GM12874 (cell line): Measurements from ENCODE around the gene KANSL1.

Source experiments
- TF ChIP-seq, protein P1 (sequence below): IDR thresholded peaks from 2 replicates; pipeline ENCODE4 v1.5.1; 2011; ENCODE audit warnings: low read depth, mild to moderate bottlenecking, control low read depth, low read length, moderate library complexity; ENCODE audit not compliant: insufficient read depth

The KANSL1 gene

DNA sequence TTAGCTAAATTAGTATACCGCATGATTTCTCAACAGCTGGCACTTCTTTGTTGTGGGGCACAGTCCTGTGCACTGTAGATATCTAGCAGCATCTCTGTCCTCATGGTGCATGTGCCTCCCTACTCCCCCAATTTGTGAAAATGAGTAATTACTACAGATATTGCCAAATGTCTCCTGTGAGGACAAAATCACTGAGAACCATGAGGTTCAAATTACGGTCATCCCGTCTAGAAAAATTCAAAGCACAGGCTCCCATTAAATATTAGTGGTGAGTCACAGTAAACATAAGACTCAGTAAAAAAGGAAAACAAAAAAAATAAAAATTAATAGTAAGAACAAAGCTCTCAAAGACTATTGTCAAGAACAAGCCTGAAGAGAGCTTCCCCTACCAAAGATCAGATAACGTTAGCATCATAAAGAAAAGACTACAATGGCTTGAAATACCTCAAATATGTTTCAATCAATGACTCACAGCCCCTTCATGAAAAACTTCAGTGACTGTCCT is 136.4 kb downstream of the KANSL1 start:
- TF ChIP-seq, protein P1, sequence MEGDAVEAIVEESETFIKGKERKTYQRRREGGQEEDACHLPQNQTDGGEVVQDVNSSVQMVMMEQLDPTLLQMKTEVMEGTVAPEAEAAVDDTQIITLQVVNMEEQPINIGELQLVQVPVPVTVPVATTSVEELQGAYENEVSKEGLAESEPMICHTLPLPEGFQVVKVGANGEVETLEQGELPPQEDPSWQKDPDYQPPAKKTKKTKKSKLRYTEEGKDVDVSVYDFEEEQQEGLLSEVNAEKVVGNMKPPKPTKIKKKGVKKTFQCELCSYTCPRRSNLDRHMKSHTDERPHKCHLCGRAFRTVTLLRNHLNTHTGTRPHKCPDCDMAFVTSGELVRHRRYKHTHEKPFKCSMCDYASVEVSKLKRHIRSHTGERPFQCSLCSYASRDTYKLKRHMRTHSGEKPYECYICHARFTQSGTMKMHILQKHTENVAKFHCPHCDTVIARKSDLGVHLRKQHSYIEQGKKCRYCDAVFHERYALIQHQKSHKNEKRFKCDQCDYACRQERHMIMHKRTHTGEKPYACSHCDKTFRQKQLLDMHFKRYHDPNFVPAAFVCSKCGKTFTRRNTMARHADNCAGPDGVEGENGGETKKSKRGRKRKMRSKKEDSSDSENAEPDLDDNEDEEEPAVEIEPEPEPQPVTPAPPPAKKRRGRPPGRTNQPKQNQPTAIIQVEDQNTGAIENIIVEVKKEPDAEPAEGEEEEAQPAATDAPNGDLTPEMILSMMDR, result no peak

DNA sequence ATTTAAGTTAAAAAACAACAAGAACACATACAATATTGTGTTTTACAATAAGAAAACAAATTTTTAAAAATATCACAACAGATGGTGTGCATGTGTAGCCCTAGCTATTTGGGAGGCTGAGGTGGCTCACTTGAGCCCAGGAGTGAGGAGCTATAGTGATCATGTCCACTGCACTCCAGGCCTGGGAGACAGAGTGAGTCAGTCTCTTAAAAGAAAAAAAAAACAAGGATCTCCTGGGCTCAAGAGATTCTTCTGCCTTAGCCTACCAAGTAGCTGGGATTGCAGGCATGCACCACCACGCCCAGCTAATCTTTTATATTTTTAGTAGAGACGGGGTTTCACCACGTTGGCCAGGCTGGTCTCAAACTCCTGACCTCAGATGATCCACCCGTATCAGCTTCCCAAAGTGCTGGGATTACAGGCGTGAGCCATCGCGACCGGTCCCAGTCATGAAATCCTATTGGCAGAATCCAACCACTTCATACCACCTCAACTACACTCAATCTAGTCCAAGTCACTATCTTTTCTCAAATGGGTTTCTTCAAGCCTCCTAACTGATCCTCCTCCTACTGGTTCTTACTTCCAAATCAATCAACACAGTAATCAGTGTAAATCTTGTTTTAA is 139.2 kb downstream of the KANSL1 start:
- TF ChIP-seq, protein P1, result no peak

DNA sequence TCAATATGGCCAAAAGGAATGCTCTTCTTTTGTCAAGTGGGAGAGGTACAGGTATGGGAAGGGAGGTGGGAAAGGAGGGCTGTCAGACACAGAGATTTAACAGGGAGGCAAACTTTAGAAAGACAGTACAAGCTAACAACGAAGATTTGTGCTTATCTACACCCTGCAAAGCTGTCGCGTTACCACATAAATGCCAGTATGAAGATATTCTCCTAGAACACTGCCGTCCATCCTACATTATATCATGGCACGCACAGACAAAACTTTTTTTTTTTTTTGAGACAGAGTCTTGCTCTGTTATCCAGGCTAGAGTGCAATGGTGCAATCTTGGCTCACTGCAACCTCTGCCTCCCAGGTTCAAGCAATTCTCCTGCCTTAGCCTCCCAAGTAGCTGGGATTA is 143.6 kb downstream of the KANSL1 start:
- TF ChIP-seq, protein P1, result no peak

DNA sequence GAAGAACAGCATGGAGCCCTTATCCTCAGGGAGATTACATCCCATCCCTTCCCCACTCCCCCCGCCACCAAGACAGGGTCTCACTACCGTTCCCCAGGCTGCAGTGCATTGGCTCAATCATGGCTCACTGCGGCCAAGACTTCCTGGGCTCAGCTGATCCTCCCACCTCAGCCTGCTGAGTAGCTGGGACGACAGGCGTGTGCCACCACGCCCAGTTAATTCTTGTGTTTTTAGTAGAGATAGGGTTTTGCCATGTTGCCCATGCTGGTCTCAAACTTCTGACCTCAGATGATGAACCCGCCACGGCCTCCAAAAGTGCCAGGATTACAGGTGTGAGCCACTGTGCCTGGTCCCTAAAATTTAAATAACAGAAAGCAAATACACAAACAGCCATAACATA is 145.4 kb downstream of the KANSL1 start:
- TF ChIP-seq, protein P1, result no peak

DNA sequence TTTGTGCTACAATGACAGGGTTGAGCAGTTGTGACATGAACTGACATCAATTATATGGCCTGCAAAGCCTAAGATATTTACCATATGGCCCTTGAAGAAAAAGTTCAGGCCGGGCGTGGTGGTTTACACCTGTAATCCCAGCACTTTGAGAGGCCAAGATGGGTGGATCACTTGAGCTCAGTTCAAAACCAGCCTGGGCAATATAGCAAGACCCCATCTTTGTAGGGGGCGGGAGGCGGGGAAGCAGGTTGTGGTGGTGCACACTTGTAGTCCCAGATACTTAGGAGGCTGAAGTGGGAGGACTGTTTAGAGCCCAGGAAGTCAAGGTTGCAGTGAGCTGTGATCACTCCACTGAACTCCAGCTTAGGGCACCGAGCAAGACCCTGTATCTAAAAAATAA is 145.8 kb downstream of the KANSL1 start:
- TF ChIP-seq, protein P1, result no peak

DNA sequence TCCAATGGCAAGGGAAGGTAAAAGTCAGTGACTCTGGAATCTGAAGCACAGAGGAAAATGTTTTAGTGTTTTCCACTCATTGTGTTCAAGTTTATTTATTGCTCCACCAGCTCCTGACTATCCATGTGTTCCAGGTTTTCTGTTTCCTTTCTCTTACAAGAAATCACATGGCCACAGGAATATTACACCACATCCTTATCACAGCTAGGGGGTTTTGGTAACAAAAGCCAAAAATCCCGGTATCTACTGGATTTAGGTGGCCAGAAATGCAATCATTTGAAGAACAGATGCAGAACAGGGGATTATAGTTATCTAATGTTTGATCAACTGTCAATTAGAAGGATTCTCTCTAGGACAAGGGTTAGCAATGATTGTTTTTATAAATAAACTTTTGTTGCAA is 146.3 kb downstream of the KANSL1 start:
- TF ChIP-seq, protein P1, result no peak

DNA sequence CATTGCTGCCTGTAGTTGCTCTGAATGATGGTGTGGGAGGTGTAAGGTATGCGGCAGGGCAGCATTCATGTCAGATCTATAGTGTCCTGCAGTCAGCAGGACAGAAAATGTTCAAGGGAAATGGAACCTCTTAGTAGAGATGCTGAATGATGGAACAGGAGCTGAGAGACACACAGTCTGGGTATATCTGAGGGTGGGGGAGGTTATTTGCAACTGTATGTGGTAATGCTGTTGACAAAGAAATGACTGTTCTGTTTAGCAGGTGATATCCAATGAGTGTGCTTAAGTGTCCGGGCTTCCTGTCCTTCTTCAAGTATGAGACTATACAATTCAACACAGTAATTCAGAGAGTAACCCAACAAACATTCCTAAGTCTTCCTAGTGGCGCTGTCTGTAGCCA is 147.6 kb downstream of the KANSL1 start:
- TF ChIP-seq, protein P1, result no peak
